B cell (primary cell): ENCODE measurements around the gene IL4. TPM values are rescaled to one million over a fixed set of nuclear protein-coding genes. Genes with fewer than 3 reads are reported as not detected.

ENCODE experiments used
- ATAC-seq: fragments of 200-7000 bp; cut with Tn5 transposase; one replicate; pipeline ENCODE4 v1.10.0; 2021; ENCODE audit warnings: low read depth, mild to moderate bottlenecking, moderate number of reproducible peaks, moderate library complexity
- CTCF ChIA-PET: fragments of 350-600 bp; sonication (Branson Sonifier 250); formaldehyde crosslinking; loops from one replicate; lab custom pipeline; 2021; ENCODE audit warnings: antibody characterized with exemption, inconsistent platforms; lab: Charles Lee
- POLR2A ChIA-PET: fragments of 350-600 bp; sonication (Branson Sonifier 250); formaldehyde crosslinking; loops from one replicate; lab custom pipeline; 2021; ENCODE audit warnings: antibody characterized with exemption; lab: Charles Lee
- DNase-seq: peaks from one replicate; pipeline ENCODE4 v3.0.0; 2013
- H2AFZ ChIP-seq: 2 replicates; pipeline ENCODE4 v1.6.1; 2012; ENCODE audit warnings: mild to moderate bottlenecking, low read depth, low read length; ENCODE audit not compliant: insufficient read depth, poor library complexity, severe bottlenecking
- H3K27ac ChIP-seq, 2 donors: 1 replicate in 1 of 2; 2 replicates in 1 of 2; pipeline ENCODE4 v1.5.1; 2012 to 2013; ENCODE audit warnings: low read length in 2 of 2, mild to moderate bottlenecking in 2 of 2, moderate library complexity in 1 of 2
- H3K27me3 ChIP-seq, 4 experiments: fragments of 200-600 bp in 1 of 4; sonication (generic) in 1 of 4; replicated peaks in 1 of 4; 1 replicate in 2 of 4; 2 replicates in 2 of 4; pipeline versions ENCODE4 v1.6.1 to v1.7.0; 2013 to 2016; ENCODE audit warnings: low read length in 3 of 4, mild to moderate bottlenecking in 2 of 4, mixed read lengths in 1 of 4, moderate library complexity in 1 of 4; ENCODE audit not compliant: insufficient read depth in 4 of 4, control insufficient read depth in 3 of 4; ENCODE audit errors: control extremely low read depth in 1 of 4
- H3K36me3 ChIP-seq, 2 experiments: replicated peaks in 1 of 2; 1 replicate in 1 of 2; 2 replicates in 1 of 2; pipeline versions ENCODE4 v1.6.1 to v1.7.1; 2013; ENCODE audit warnings: low read length in 1 of 2; ENCODE audit not compliant: insufficient read depth in 2 of 2, control insufficient read depth in 1 of 2; ENCODE audit errors: control extremely low read depth in 1 of 2, extremely low read depth in 1 of 2
- H3K4me1 ChIP-seq, 2 donors: fragments of 200-600 bp in 1 of 2; sonication (generic) in 1 of 2; 1 replicate in 1 of 2; 2 replicates in 1 of 2; pipeline versions ENCODE4 v1.5.1 to v1.6.1; 2013 to 2017; ENCODE audit warnings: low read length in 2 of 2; ENCODE audit not compliant: control insufficient read depth in 2 of 2, insufficient read depth in 2 of 2
- H3K4me2 ChIP-seq: replicated peaks from 2 replicates; pipeline ENCODE3; 2012; ENCODE audit warnings: mild to moderate bottlenecking, low read depth, low read length; ENCODE audit not compliant: poor library complexity, severe bottlenecking
- H3K4me3 ChIP-seq, 5 experiments: fragments of 200-600 bp in 1 of 5; sonication (generic) in 1 of 5; 1 replicate in 3 of 5; 2 replicates in 2 of 5; pipeline versions ENCODE4 v1.5.1 to v1.7.0; 2011 to 2016; ENCODE audit warnings: low read length in 4 of 5, mild to moderate bottlenecking in 4 of 5, low read depth in 2 of 5, control low read depth in 1 of 5, moderate library complexity in 1 of 5; ENCODE audit not compliant: insufficient read depth in 1 of 5; ENCODE audit errors: control extremely low read depth in 1 of 5, extremely low read depth in 1 of 5
- H3K79me2 ChIP-seq: fragments of 200-600 bp; sonication (generic); one replicate; pipeline ENCODE4 v1.6.0; 2016; ENCODE audit warnings: low read length; ENCODE audit not compliant: control insufficient read depth, insufficient read depth
- H3K9ac ChIP-seq: fragments of 200-600 bp; sonication (generic); 2 replicates; pipeline ENCODE4 v1.6.1; 2017; ENCODE audit warnings: mild to moderate bottlenecking, low read length, moderate library complexity
- H3K9me3 ChIP-seq, 3 donors: one replicate each; pipeline versions ENCODE4 v1.6.1 to v1.7.1; 2013; ENCODE audit warnings: low read length in 2 of 3; ENCODE audit not compliant: control insufficient read depth in 2 of 3, insufficient read depth in 1 of 3; ENCODE audit errors: control extremely low read depth in 1 of 3
- H4K20me1 ChIP-seq: 2 replicates; pipeline ENCODE4 v1.6.0; 2012; ENCODE audit warnings: mild to moderate bottlenecking, low read length; ENCODE audit not compliant: insufficient read depth, control insufficient read depth, poor library complexity, severe bottlenecking
- H3K27ac Mint-ChIP-seq: one replicate; pipeline ENCODE4 v1.8.0; 2021; ENCODE audit warnings: mixed read lengths
- H3K27me3 Mint-ChIP-seq: one replicate; pipeline ENCODE4 v1.8.0; 2021; ENCODE audit warnings: mixed read lengths
- H3K4me1 Mint-ChIP-seq: one replicate; pipeline ENCODE4 v1.8.0; 2021; ENCODE audit warnings: mixed read lengths
- H3K4me3 Mint-ChIP-seq: one replicate; pipeline ENCODE4 v1.8.0; 2021; ENCODE audit warnings: mixed read lengths
- H3K9me3 Mint-ChIP-seq: one replicate; pipeline ENCODE4 v1.8.0; 2022; ENCODE audit warnings: mixed read lengths; ENCODE audit not compliant: insufficient read depth
- EZH2 ChIP-seq: IDR thresholded peaks from 2 replicates; pipeline ENCODE4 v1.6.1; 2012; ENCODE audit warnings: borderline replicate concordance, low read depth, mild to moderate bottlenecking, moderate library complexity, low read length; ENCODE audit not compliant: insufficient read depth, poor library complexity, severe bottlenecking
- WGBS: methylation state at CpG from one replicate; pipeline ENCODE4 v1.1.5; 2013; ENCODE audit warnings: missing lambda C conversion rate; ENCODE audit not compliant: insufficient coverage; 5-methylcytosine and 5-hydroxymethylcytosine counted together
- intact Hi-C: fragments of 100-400 bp; cut with micrococcal nuclease; formaldehyde crosslinking; loops from one replicate; pipeline ENCODE4 v1.10.0; 2022
- polyA plus RNA-seq: library from polyadenylated mRNA; depleted of rRNA; stranded (reverse); fragments of >200 nt; gene quantifications from 2 replicates; pipeline ENCODE4 v1.2.3, GENCODE V29; 2012
- total RNA-seq, 2 donors: library from RNA; stranded (reverse); fragments of 120-200 nt in 1 of 2; gene quantifications; 1 replicate in 1 of 2; 2 replicates in 1 of 2; pipeline versions ENCODE4 v1.2.3 to v1.2.4, GENCODE V29; 2013 to 2022
- TF ChIP-seq, protein P1 (sequence below): fragments of 200-600 bp; IDR thresholded peaks from one replicate; pipeline ENCODE4 v1.8.0; 2022; ENCODE audit warnings: antibody characterized with exemption, mild to moderate bottlenecking

IL4 gene
- total and polyA plus RNA-seq, 2 donors (not counting 1 experiment from before 2014, with no cell fraction given): not detected

GRCh38 chr5:132661231-132662003, 12.4 kb upstream of the IL4 start:
- CTCF ChIA-PET: interaction anchor here (1.3 to 2.0 kb wide), 2 partner anchors 159 to 161 kb away, joined by 3 to 7 read pairs; no protein-coding TSS in a partner anchor
- H2AFZ ChIP-seq: no peak overlapping the region
- H3K79me2 ChIP-seq: no peaks in the 10 kb centered on the region
- 91% methylated on average over 8 of the region's 12 CpGs for WGBS
- peaks cover 0 to 7% (median 0%) of the 10 kb centered on the region in 3 donors for H3K9me3 ChIP-seq
- peaks cover 17% of the 10 kb centered on the region for H3K27me3 Mint-ChIP-seq
- no peak overlapping the region for H3K4me3 ChIP-seq
- peaks cover 5 to 22% of the 10 kb centered on the region in 2 donors for H3K4me1 ChIP-seq
- intact Hi-C loops: no loop called here
- peaks cover 0 to 22% (median 6%) of the 10 kb centered on the region in 4 experiments for H3K27me3 ChIP-seq
- H3K27ac Mint-ChIP-seq: no peak overlapping the region
- H3K4me2 ChIP-seq: no peak overlapping the region
- H3K9ac ChIP-seq: no peak overlapping the region
- H3K4me1 Mint-ChIP-seq: peaks cover 36% of the 10 kb centered on the region
- no peaks in the 10 kb centered on the region for H3K9me3 Mint-ChIP-seq
- H3K4me3 Mint-ChIP-seq: no peak overlapping the region
- DNase-seq (no peak), ATAC-seq (peak; percentile 29)
- H4K20me1 ChIP-seq: no peaks in the 10 kb centered on the region
- no peaks in the 10 kb centered on the region for H3K36me3 ChIP-seq
- POLR2A ChIA-PET: no interaction called here
- H3K27ac ChIP-seq: no peak overlapping the region
- TF ChIP-seq EZH2: no peak
- TF ChIP-seq, protein P1, sequence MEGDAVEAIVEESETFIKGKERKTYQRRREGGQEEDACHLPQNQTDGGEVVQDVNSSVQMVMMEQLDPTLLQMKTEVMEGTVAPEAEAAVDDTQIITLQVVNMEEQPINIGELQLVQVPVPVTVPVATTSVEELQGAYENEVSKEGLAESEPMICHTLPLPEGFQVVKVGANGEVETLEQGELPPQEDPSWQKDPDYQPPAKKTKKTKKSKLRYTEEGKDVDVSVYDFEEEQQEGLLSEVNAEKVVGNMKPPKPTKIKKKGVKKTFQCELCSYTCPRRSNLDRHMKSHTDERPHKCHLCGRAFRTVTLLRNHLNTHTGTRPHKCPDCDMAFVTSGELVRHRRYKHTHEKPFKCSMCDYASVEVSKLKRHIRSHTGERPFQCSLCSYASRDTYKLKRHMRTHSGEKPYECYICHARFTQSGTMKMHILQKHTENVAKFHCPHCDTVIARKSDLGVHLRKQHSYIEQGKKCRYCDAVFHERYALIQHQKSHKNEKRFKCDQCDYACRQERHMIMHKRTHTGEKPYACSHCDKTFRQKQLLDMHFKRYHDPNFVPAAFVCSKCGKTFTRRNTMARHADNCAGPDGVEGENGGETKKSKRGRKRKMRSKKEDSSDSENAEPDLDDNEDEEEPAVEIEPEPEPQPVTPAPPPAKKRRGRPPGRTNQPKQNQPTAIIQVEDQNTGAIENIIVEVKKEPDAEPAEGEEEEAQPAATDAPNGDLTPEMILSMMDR: no peak

DNA sequence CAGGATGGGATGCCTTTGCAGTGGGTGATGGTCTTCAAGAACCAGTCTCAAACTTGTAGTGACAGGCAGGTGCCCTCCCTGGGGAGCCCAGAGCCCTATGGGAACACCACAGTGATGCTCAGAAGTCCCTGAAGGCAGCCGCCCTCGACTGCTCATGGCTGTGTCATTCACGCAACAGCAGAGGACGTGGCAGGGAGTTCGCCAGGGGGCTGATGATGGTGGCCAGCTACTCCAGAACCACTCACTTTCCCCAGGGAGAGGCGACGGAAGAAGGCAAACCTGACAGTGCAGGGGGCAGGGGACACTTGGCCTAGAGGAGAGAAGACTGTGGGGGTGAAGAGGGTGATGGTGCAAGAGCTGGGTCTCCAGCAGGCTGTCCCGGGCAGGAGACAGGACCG, 11.8 kb upstream of the IL4 start:
- ATAC-seq (peak; percentile 29), DNase-seq (no peak)
- no peak overlapping the region for H3K4me3 Mint-ChIP-seq
- POLR2A ChIA-PET: no interaction called here
- H3K4me2 ChIP-seq: no peak overlapping the region
- H3K4me1 Mint-ChIP-seq: peaks cover 30% of the 10 kb centered on the region
- no CpG with 5 or more reads among the region's 9 CpGs for WGBS
- no peaks in the 10 kb centered on the region for H4K20me1 ChIP-seq
- no peaks in the 10 kb centered on the region for H3K36me3 ChIP-seq
- H3K9me3 ChIP-seq: peaks cover 0 to 4% (median 0%) of the 10 kb centered on the region in 3 donors
- CTCF ChIA-PET: interaction anchor here (2.0 kb wide), 1 partner anchor 158 kb away, joined by 7 read pairs; no protein-coding TSS in a partner anchor
- no peak overlapping the region for H3K4me3 ChIP-seq
- peaks cover 0 to 16% of the 10 kb centered on the region in 2 donors for H3K4me1 ChIP-seq
- TF ChIP-seq EZH2: no peak
- TF ChIP-seq, protein P1: no peak
- H3K27ac Mint-ChIP-seq: no peak overlapping the region
- H3K79me2 ChIP-seq: no peaks in the 10 kb centered on the region
- H3K27ac ChIP-seq: no peak overlapping the region
- peaks cover 11% of the 10 kb centered on the region for H3K27me3 Mint-ChIP-seq
- H3K27me3 ChIP-seq: peaks cover 0 to 16% (median 1%) of the 10 kb centered on the region in 4 experiments
- H2AFZ ChIP-seq: no peak overlapping the region
- no peak overlapping the region for H3K9ac ChIP-seq
- H3K9me3 Mint-ChIP-seq: no peaks in the 10 kb centered on the region
- intact Hi-C loops: no loop called here
